H1 (cell line): ENCODE data around the gene CYREN. TPM values are rescaled to one million over a fixed set of nuclear protein-coding genes. Genes with fewer than 3 reads are reported as not detected.

ENCODE experiments used
- CTCF ChIA-PET: fragments of 300-600 bp; sonication (Branson Sonifier 250); formaldehyde crosslinking; loops from one replicate; lab custom pipeline; 2021; ENCODE audit not compliant: partially characterized antibody; lab: Charles Lee
- POLR2A ChIA-PET: fragments of 300-600 bp; sonication (Branson Sonifier 250); formaldehyde crosslinking; loops from one replicate; lab custom pipeline; 2021; ENCODE audit warnings: inconsistent platforms; ENCODE audit not compliant: partially characterized antibody; lab: Charles Lee
- DNase-seq, 2 experiments: peaks; one replicate each; pipeline versions ENCODE4 v3.0.0 to v3.0.0-alpha.2; 2010 to 2022; ENCODE audit warnings: low spot score in 2 of 2, low read depth in 1 of 2, mixed read lengths in 1 of 2
- FAIRE-seq: peaks from 2 replicates; lab custom pipeline; 2011; peaks lifted over from hg19 to GRCh38; lab: Jason Lieb, UNC
- H2AFZ ChIP-seq: 2 replicates; pipeline ENCODE4 v1.8.1; 2012; ENCODE audit warnings: low read length, inconsistent platforms
- H2AK5ac ChIP-seq: 2 replicates; pipeline ENCODE4 v1.6.1; 2013; ENCODE audit warnings: low read depth, low read length
- H2BK120ac ChIP-seq: replicated peaks from 2 replicates; pipeline ENCODE3; 2013; ENCODE audit warnings: low read depth, low read length, inconsistent platforms
- H2BK12ac ChIP-seq: 2 replicates; pipeline ENCODE4 v1.6.1; 2013; ENCODE audit warnings: low read depth, low read length
- H2BK15ac ChIP-seq: 2 replicates; pipeline ENCODE4 v1.6.1; 2013; ENCODE audit warnings: low read length
- H2BK20ac ChIP-seq: 2 replicates; pipeline ENCODE4 v1.6.1; 2013; ENCODE audit warnings: low read length
- H2BK5ac ChIP-seq: 2 replicates; pipeline ENCODE4 v1.6.1; 2013; ENCODE audit warnings: low read depth, low read length
- H3K14ac ChIP-seq: 2 replicates; pipeline ENCODE4 v1.6.1; 2013; ENCODE audit warnings: inconsistent platforms; ENCODE audit not compliant: insufficient read length
- H3K18ac ChIP-seq: 2 replicates; pipeline ENCODE4 v1.6.1; 2013; ENCODE audit warnings: low read length; ENCODE audit errors: extremely low read depth
- H3K23ac ChIP-seq: 2 replicates; pipeline ENCODE4 v1.6.1; 2013; ENCODE audit warnings: inconsistent platforms; ENCODE audit not compliant: insufficient read length
- H3K23me2 ChIP-seq: 2 replicates; pipeline ENCODE4 v1.6.1; 2013; ENCODE audit warnings: low read depth, low read length
- H3K27ac ChIP-seq: 2 replicates; pipeline ENCODE4 v1.6.1; 2011; ENCODE audit warnings: low read depth, low read length, inconsistent platforms
- H3K27me3 ChIP-seq, 4 experiments: replicated peaks in 1 of 4; 1 replicate in 1 of 4; 2 replicates in 3 of 4; pipeline versions ENCODE4 v1.6.1 to v1.8.1; 2011 to 2013; ENCODE audit warnings: low read length in 3 of 4, mild to moderate bottlenecking in 3 of 4, inconsistent platforms in 2 of 4, mixed read lengths in 2 of 4, moderate library complexity in 1 of 4; ENCODE audit not compliant: control insufficient read depth in 3 of 4, insufficient read depth in 3 of 4; ENCODE audit errors: extremely low read depth in 1 of 4
- H3K36me3 ChIP-seq, 4 experiments: 2 replicates each; pipeline versions ENCODE4 v1.6.1 to v1.8.1; 2011 to 2013; ENCODE audit warnings: mild to moderate bottlenecking in 4 of 4, low read length in 3 of 4, moderate library complexity in 2 of 4, control low read depth in 1 of 4, inconsistent platforms in 1 of 4; ENCODE audit not compliant: insufficient read depth in 4 of 4, control insufficient read depth in 2 of 4
- H3K4ac ChIP-seq: replicated peaks from 2 replicates; pipeline ENCODE3; 2013; ENCODE audit warnings: low read length, low read depth, mixed read lengths, inconsistent platforms; ENCODE audit not compliant: insufficient read length
- H3K4me1 ChIP-seq, 4 experiments: replicated peaks in 1 of 4; 1 replicate in 1 of 4; 2 replicates in 3 of 4; pipeline versions ENCODE4 v1.6.1 to v1.8.1; 2011 to 2013; ENCODE audit warnings: low read length in 3 of 4, inconsistent platforms in 2 of 4, mixed read lengths in 1 of 4; ENCODE audit not compliant: insufficient read depth in 4 of 4, control insufficient read depth in 3 of 4
- H3K4me2 ChIP-seq, 2 experiments: 2 replicates each; pipeline versions ENCODE4 v1.6.1 to v1.8.1; 2011 to 2013; ENCODE audit warnings: low read depth in 2 of 2, low read length in 2 of 2, control low read depth in 1 of 2, inconsistent platforms in 1 of 2, mild to moderate bottlenecking in 1 of 2; ENCODE audit not compliant: insufficient read depth in 1 of 2
- H3K4me3 ChIP-seq, 4 experiments: fragments of 200-600, 300-600 bp in 1 of 4; sonication (generic), shearing (Covaris generic), sonication (Bioruptor Twin) in 1 of 4; 2 replicates each; pipeline versions ENCODE4 v1.5.1 to v1.8.1; 2011 to 2016; ENCODE audit warnings: low read length in 4 of 4, low read depth in 3 of 4, control low read depth in 2 of 4, inconsistent platforms in 2 of 4, mild to moderate bottlenecking in 2 of 4, mixed read lengths in 1 of 4, moderate library complexity in 1 of 4; ENCODE audit not compliant: insufficient read depth in 2 of 4; ENCODE audit errors: extremely low read depth in 1 of 4
- H3K56ac ChIP-seq: replicated peaks from 2 replicates; pipeline ENCODE3; 2013; ENCODE audit warnings: low read depth, mild to moderate bottlenecking, mixed read lengths, low read length, inconsistent platforms; ENCODE audit not compliant: insufficient read length
- H3K79me1 ChIP-seq: 2 replicates; pipeline ENCODE4 v1.6.1; 2013; ENCODE audit warnings: low read depth, low read length, control low read depth
- H3K79me2 ChIP-seq, 2 experiments: 2 replicates each; pipeline versions ENCODE4 v1.6.1 to v1.8.1; 2012 to 2013; ENCODE audit warnings: low read length in 2 of 2, mild to moderate bottlenecking in 2 of 2, inconsistent platforms in 1 of 2; ENCODE audit not compliant: insufficient read depth in 2 of 2, control insufficient read depth in 1 of 2
- H3K9ac ChIP-seq, 4 experiments: replicated peaks in 1 of 4; 1 replicate in 1 of 4; 2 replicates in 3 of 4; pipeline versions ENCODE4 v1.6.1 to v1.8.1; 2011 to 2013; ENCODE audit warnings: low read depth in 3 of 4, low read length in 3 of 4, control low read depth in 2 of 4, mild to moderate bottlenecking in 2 of 4, moderate library complexity in 2 of 4, inconsistent platforms in 1 of 4; ENCODE audit errors: extremely low read depth in 1 of 4
- H3K9me3 ChIP-seq, 2 experiments: 2 replicates each; pipeline versions ENCODE4 v1.6.1 to v1.8.1; 2012 to 2013; ENCODE audit warnings: mild to moderate bottlenecking in 2 of 2, moderate library complexity in 2 of 2, control low read depth in 1 of 2, inconsistent platforms in 1 of 2, low read depth in 1 of 2, low read length in 1 of 2, mixed read lengths in 1 of 2; ENCODE audit not compliant: insufficient read depth in 2 of 2
- H4K20me1 ChIP-seq, 2 experiments: replicated peaks in 1 of 2; 2 replicates each; pipeline versions ENCODE3 to v1.8.1; 2011 to 2013; ENCODE audit warnings: inconsistent platforms in 2 of 2, low read length in 2 of 2, mild to moderate bottlenecking in 1 of 2; ENCODE audit not compliant: insufficient read depth in 2 of 2, control insufficient read depth in 1 of 2
- H4K5ac ChIP-seq: 2 replicates; pipeline ENCODE4 v1.6.1; 2013; ENCODE audit warnings: low read length, low read depth, mixed read lengths, inconsistent platforms; ENCODE audit not compliant: insufficient read length
- H4K8ac ChIP-seq: 2 replicates; pipeline ENCODE4 v1.8.0; 2013; ENCODE audit warnings: mild to moderate bottlenecking, moderate library complexity, low read length, inconsistent platforms; ENCODE audit not compliant: insufficient read depth; ENCODE audit errors: extremely low read depth
- H4K91ac ChIP-seq: replicated peaks from 2 replicates; pipeline ENCODE3; 2013; ENCODE audit warnings: low read length, mixed read lengths, inconsistent platforms; ENCODE audit not compliant: insufficient read length
- BACH1 ChIP-seq: IDR thresholded peaks from 2 replicates; pipeline ENCODE4 v1.6.1; 2012; ENCODE audit warnings: low read length, improper control_type of control experiment
- BCL11A ChIP-seq, 2 experiments: IDR thresholded peaks; one replicate each; pipeline ENCODE4 v1.6.1; 2011; ENCODE audit warnings: low read depth in 2 of 2, low read length in 2 of 2, mild to moderate bottlenecking in 2 of 2
- CHD1 ChIP-seq: IDR thresholded peaks from 2 replicates; pipeline ENCODE4 v1.6.1; 2012; ENCODE audit warnings: low read depth, low read length, improper control_type of control experiment
- CHD2 ChIP-seq: IDR thresholded peaks from 2 replicates; pipeline ENCODE4 v1.6.1; 2012; ENCODE audit warnings: low read length, improper control_type of control experiment
- HDAC2 ChIP-seq, 2 experiments: fragments of 300-600 bp in 1 of 2; sonication (generic) in 1 of 2; IDR thresholded peaks; 2 replicates each; pipeline ENCODE4 v1.6.1; 2011 to 2012; ENCODE audit warnings: low read depth in 2 of 2, low read length in 2 of 2, mild to moderate bottlenecking in 2 of 2, moderate library complexity in 2 of 2, borderline replicate concordance in 1 of 2, inconsistent platforms in 1 of 2
- PHF8 ChIP-seq: fragments of 200-600 bp; sonication (generic); conservative IDR thresholded peaks from 2 replicates; pipeline ENCODE4 v1.7.1; 2012; ENCODE audit warnings: low read depth, mild to moderate bottlenecking, inconsistent platforms, low read length, moderate library complexity
- POLR2A ChIP-seq, 2 experiments: IDR thresholded peaks; 1 replicate in 1 of 2; 2 replicates in 1 of 2; pipeline ENCODE4 v1.6.1; 2011; ENCODE audit warnings: low read depth in 2 of 2, low read length in 2 of 2, mild to moderate bottlenecking in 2 of 2; ENCODE audit errors: control extremely low read depth in 1 of 2
- SAP30 ChIP-seq: fragments of 300-600 bp; sonication (generic); IDR thresholded peaks from 2 replicates; pipeline ENCODE4 v1.7.1; 2012; ENCODE audit warnings: low read length, moderate library complexity, mild to moderate bottlenecking, inconsistent platforms; ENCODE audit not compliant: insufficient read depth, insufficient replicate concordance
- SIX5 ChIP-seq: IDR thresholded peaks from 2 replicates; pipeline ENCODE4 v1.6.1; 2011; ENCODE audit warnings: mild to moderate bottlenecking, low read depth, low read length
- SP2 ChIP-seq: IDR thresholded peaks from 2 replicates; pipeline ENCODE4 v1.6.1; 2012; ENCODE audit warnings: mild to moderate bottlenecking, low read length, inconsistent platforms
- TBP ChIP-seq: IDR thresholded peaks from 2 replicates; pipeline ENCODE4 v1.6.1; 2011; ENCODE audit warnings: low read depth, low read length, improper control_type of control experiment
- whole genome bisulfite sequencing, 2 experiments: shearing (Covaris generic) in 1 of 2; methylation state at CpG; one replicate each; pipeline versions ENCODE4 v1.1.6 to v1.1.7; 2013 to 2015; ENCODE audit warnings: low lambda C conversion rate in 2 of 2, mixed read lengths in 2 of 2, inconsistent platforms in 1 of 2, low coverage in 1 of 2, missing lambda C conversion rate in 1 of 2; ENCODE audit not compliant: insufficient replicate concordance in 2 of 2, insufficient coverage in 1 of 2, insufficient read length in 1 of 2; ENCODE audit errors: extremely low coverage in 1 of 2, missing lambda C conversion rate in 1 of 2; 5-methylcytosine and 5-hydroxymethylcytosine counted together
- polyA plus RNA-seq, 7 experiments: library from polyadenylated mRNA; depleted of rRNA in 3 of 7; stranded (reverse) in 5 of 7; unstranded in 2 of 7; fragments of >200 nt in 5 of 7; fragments of 200-250 nt in 2 of 7; gene quantifications; 1 replicate in 5 of 7; 2 replicates in 1 of 7; 4 replicates in 1 of 7; pipeline versions ENCODE4 v1.2.1 to v1.2.3, GENCODE V29; 2011 to 2013; ENCODE audit warnings: missing spikeins in 2 of 7, mixed read lengths in 2 of 7
- total RNA-seq: library from RNA; stranded (reverse); fragmentation: NEBNext Ultra II Directional; extraction: Animal tissue kit (Norgen Biotek cat#: 25700); gene quantifications from 2 replicates; pipeline ENCODE4 v1.2.1, GENCODE V29; 2021
- TF ChIP-seq, protein P1 (sequence below): IDR thresholded peaks from 2 replicates; pipeline ENCODE4 v1.6.1; 2012; ENCODE audit warnings: inconsistent platforms

Gene CYREN
- total and polyA plus RNA-seq, 2 of the 8 experiments (the other 6 are each of a cell fraction or from before 2014, with no cell fraction given), result 25.1 to 46.2 TPM

DNA sequence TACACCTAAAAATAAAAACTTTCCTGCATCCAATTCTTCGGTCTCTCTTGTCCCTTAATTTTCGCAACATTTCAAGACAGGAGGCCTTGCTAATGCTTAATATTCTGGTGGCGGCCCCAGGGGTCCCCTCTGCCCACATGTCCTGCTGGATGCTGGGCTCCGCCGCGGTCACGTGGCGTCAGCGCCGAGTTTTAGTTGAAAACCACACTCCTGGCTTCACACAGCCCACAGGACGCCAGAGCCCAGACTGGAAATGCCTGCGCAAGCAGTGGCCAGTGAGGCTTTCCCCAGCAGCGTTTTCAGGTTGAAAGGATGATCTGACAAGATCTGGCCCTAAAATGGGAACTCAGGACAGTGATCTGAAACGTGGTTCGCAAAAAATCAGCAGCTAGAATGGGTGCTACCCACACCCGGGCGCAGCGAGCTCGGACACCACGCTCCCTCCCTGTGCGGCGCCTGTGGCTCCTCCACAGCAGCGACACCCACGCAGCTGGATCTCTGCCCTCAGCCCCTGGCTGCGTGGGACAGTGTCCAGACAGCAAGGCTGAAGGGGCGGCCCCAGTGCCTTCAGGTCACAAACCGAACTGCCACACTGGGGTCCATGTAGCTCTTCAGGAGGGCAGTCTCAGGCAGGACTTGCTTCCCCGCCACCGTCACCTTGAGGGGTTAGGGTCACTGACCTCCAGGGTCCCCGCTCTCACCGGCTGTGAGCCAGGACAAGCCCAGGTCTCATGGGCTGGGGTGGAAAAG, 11.6 kb upstream of the CYREN start:
- Histone ChIP-seq H2BK120ac (no peak overlapping the region), H2AK5ac (no peak overlapping the region), H3K23me2 (no peaks in the 10 kb centered on the region), H3K4me2 (no peak overlapping the region), H3K14ac (no peak overlapping the region), H4K5ac (no peak overlapping the region), H4K20me1 (no peaks in the 10 kb centered on the region), H3K56ac (no peak overlapping the region), H3K79me2 (no peaks in the 10 kb centered on the region), H3K9ac (no peak overlapping the region), H3K23ac (no peak overlapping the region), H3K79me1 (no peaks in the 10 kb centered on the region), H4K91ac (no peak overlapping the region), H3K36me3 (peaks cover 0 to 13% (median 1%) of the 10 kb centered on the region in 4 experiments; a peak in 4 of 8 replicates), H2BK12ac (no peak overlapping the region), H3K4me1 (peaks cover 0 to 3% (median 2%) of the 10 kb centered on the region in 4 experiments; a peak in 3 of 7 replicates), H3K18ac (no peak overlapping the region), H2BK5ac (no peak overlapping the region), H3K9me3 (peaks cover 22 to 35% of the 10 kb centered on the region in 2 experiments), H4K8ac (no peak overlapping the region), H3K4ac (no peak overlapping the region), H2BK15ac (no peak overlapping the region), H3K27ac (no peak overlapping the region), H2AFZ (no peak overlapping the region), H3K4me3 (no peak overlapping the region), H2BK20ac (no peak overlapping the region), H3K27me3 (no peaks in the 10 kb centered on the region)
- POLR2A ChIA-PET, result interaction anchor here (1.4 to 2.2 kb wide), 2 partner anchors 11 to 16 kb away, joined by 3 to 7 read pairs; partner anchors contain the start of gene CYREN
- FAIRE-seq (no peak), DNase-seq (no peak)
- CTCF ChIA-PET, result interaction anchor here (0.5 to 2.1 kb wide), 3 partner anchors 12 to 180 kb away, joined by 3 to 5 read pairs (median 3); partner anchors contain the start of gene CYREN
- WGBS, 2 experiments, result 94% methylated on average over 31 of the region's 31 CpGs; no CpG with 5 or more reads in 1 of the 2 experiments
- TF ChIP-seq BACH1 (no peak), SIX5 (no peak), BCL11A (IDR thresholded peaks at IDR 0.05; ENCODE audit: low read depth in 2 of 2, low read length in 2 of 2) (no peak), SP2 (no peak), PHF8 (no peak), CHD1 (no peak), POLR2A (IDR thresholded peaks at IDR 0.05; ENCODE audit: control extremely low read depth in 1 of 2, low read depth in 2 of 2, low read length in 2 of 2) (no peak), TBP (no peak), HDAC2 (IDR thresholded peaks at IDR 0.05; ENCODE audit: borderline replicate concordance in 1 of 2, low read depth in 2 of 2, low read length in 2 of 2) (no peak), SAP30 (no peak), CHD2 (no peak)
- TF ChIP-seq, protein P1, sequence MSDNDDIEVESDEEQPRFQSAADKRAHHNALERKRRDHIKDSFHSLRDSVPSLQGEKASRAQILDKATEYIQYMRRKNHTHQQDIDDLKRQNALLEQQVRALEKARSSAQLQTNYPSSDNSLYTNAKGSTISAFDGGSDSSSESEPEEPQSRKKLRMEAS, result no peak
